SK-N-SH (cell line): ENCODE data around the gene AFAP1L1.

Source experiments
- CTCF ChIP-seq: fragments of 200-600 bp; sonication (generic); IDR thresholded peaks from 2 replicates; pipeline ENCODE4 v1.6.1; 2017; ENCODE audit warnings: antibody characterized with exemption, mild to moderate bottlenecking, moderate library complexity
- ELF1 ChIP-seq: IDR thresholded peaks from 2 replicates; pipeline ENCODE4 v1.4.0; 2012
- EP300 ChIP-seq, 2 experiments: IDR thresholded peaks; 2 replicates each; pipeline versions ENCODE4 v1.4.0 to v1.6.1; 2012; ENCODE audit warnings: borderline replicate concordance in 1 of 2, low read depth in 1 of 2, low read length in 1 of 2
- GABPA ChIP-seq: IDR thresholded peaks from 2 replicates; pipeline ENCODE4 v1.4.0; 2012; ENCODE audit warnings: low read depth, mild to moderate bottlenecking
- GATA2 ChIP-seq: sonication (generic); formaldehyde crosslinking; IDR thresholded peaks from 2 replicates; pipeline ENCODE4 v1.5.0; 2020; ENCODE audit warnings: mild to moderate bottlenecking, missing genetic modification reagents
- MAX ChIP-seq: IDR thresholded peaks from 2 replicates; pipeline ENCODE4 v1.4.0; 2012; ENCODE audit warnings: low read depth
- POLR2AphosphoS5 ChIP-seq: IDR thresholded peaks from 2 replicates; pipeline ENCODE4 v1.6.1; 2012; ENCODE audit warnings: low read depth, low read length
- RAD21 ChIP-seq: IDR thresholded peaks from 2 replicates; pipeline ENCODE4 v1.6.1; 2012; ENCODE audit warnings: mild to moderate bottlenecking, low read length
- RFX5 ChIP-seq: IDR thresholded peaks from 2 replicates; pipeline ENCODE4 v1.6.1; 2012; ENCODE audit warnings: mild to moderate bottlenecking, improper control_type of control experiment, low read length
- SIN3A ChIP-seq: IDR thresholded peaks from 2 replicates; pipeline ENCODE4 v1.6.1; 2012; ENCODE audit warnings: low read depth, mild to moderate bottlenecking, low read length, moderate library complexity, borderline replicate concordance
- TAF1 ChIP-seq: IDR thresholded peaks from 2 replicates; pipeline ENCODE4 v1.6.1; 2012; ENCODE audit warnings: low read depth, mild to moderate bottlenecking, low read length, moderate library complexity, borderline replicate concordance
- YY1 ChIP-seq: IDR thresholded peaks from 2 replicates; pipeline ENCODE4 v1.4.0; 2012; ENCODE audit warnings: low read depth, mild to moderate bottlenecking
- TF ChIP-seq, protein P1 (sequence below): fragments of 150-350 bp; IDR thresholded peaks from 2 replicates; pipeline ENCODE4 v1.6.1; 2017; ENCODE audit warnings: antibody characterized with exemption, low read length, low read depth, borderline replicate concordance
- TF ChIP-seq, protein P2 (sequence below): IDR thresholded peaks from 2 replicates; pipeline ENCODE4 v1.6.1; 2012; ENCODE audit warnings: mild to moderate bottlenecking, low read depth, low read length, moderate library complexity

DNA sequence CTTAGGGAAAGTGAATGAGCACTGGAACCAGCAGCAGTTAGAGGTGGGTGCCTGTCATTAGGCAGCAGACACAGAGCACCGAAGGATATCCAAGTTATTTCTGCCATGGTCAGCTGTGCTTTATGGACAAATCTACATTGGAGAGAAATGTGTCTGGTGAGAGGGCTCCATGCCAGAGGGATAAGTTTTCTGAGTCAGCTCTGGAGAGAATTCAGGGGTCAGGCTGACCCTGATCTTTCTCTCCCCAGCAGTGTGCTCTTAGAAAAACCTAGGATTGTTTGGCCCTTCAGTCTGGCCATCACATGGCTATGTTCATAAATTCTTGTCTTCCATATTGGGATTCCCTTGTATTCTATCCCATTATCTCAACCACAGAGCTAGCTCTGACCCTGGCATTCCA, 116.3 kb downstream of the AFAP1L1 start:
- TF ChIP-seq POLR2AphosphoS5 (no peak), CTCF (no peak), GATA2 (CRISPR knock-in tag) (no peak), GABPA (no peak), TAF1 (no peak), YY1 (no peak), RAD21 (no peak), EP300 (IDR thresholded peaks at IDR 0.05; ENCODE audit: borderline replicate concordance in 1 of 2, low read depth in 1 of 2, low read length in 1 of 2) (no peak), MAX (no peak), RFX5 (no peak), ELF1 (no peak), SIN3A (no peak)
- TF ChIP-seq, protein P1, sequence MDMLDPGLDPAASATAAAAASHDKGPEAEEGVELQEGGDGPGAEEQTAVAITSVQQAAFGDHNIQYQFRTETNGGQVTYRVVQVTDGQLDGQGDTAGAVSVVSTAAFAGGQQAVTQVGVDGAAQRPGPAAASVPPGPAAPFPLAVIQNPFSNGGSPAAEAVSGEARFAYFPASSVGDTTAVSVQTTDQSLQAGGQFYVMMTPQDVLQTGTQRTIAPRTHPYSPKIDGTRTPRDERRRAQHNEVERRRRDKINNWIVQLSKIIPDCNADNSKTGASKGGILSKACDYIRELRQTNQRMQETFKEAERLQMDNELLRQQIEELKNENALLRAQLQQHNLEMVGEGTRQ: no peak
- TF ChIP-seq, protein P2, sequence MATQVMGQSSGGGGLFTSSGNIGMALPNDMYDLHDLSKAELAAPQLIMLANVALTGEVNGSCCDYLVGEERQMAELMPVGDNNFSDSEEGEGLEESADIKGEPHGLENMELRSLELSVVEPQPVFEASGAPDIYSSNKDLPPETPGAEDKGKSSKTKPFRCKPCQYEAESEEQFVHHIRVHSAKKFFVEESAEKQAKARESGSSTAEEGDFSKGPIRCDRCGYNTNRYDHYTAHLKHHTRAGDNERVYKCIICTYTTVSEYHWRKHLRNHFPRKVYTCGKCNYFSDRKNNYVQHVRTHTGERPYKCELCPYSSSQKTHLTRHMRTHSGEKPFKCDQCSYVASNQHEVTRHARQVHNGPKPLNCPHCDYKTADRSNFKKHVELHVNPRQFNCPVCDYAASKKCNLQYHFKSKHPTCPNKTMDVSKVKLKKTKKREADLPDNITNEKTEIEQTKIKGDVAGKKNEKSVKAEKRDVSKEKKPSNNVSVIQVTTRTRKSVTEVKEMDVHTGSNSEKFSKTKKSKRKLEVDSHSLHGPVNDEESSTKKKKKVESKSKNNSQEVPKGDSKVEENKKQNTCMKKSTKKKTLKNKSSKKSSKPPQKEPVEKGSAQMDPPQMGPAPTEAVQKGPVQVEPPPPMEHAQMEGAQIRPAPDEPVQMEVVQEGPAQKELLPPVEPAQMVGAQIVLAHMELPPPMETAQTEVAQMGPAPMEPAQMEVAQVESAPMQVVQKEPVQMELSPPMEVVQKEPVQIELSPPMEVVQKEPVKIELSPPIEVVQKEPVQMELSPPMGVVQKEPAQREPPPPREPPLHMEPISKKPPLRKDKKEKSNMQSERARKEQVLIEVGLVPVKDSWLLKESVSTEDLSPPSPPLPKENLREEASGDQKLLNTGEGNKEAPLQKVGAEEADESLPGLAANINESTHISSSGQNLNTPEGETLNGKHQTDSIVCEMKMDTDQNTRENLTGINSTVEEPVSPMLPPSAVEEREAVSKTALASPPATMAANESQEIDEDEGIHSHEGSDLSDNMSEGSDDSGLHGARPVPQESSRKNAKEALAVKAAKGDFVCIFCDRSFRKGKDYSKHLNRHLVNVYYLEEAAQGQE: no peak
